Ishikawa (cell line): ENCODE results near the gene PCDHB2.

Experiments
- CREB1 ChIP-seq: IDR thresholded peaks from 2 replicates; pipeline ENCODE4 v1.6.1; 2012; ENCODE audit warnings: low read depth
- RAD21 ChIP-seq: IDR thresholded peaks from 2 replicates; pipeline ENCODE4 v1.6.1; 2012; ENCODE audit warnings: low read depth

- peak; percentile 25; the same call in 1 of the 2 replicates for TF ChIP-seq RAD21
- no peak for TF ChIP-seq CREB1
Observed at GRCh38 chr5:141135030-141135717, 40.8 kb downstream of the PCDHB2 start, which contains the start of gene PCDHB5.
